Activated CD4-positive, CD25-positive, alpha-beta regulatory T cell (primary cell): ENCODE data around the gene C1QTNF8.

Source experiments
- DNase-seq, 4 experiments: peaks; one replicate each; lab custom pipeline; 2025; lab: John Stamatoyannopoulos, UW

Gene C1QTNF8

DNA sequence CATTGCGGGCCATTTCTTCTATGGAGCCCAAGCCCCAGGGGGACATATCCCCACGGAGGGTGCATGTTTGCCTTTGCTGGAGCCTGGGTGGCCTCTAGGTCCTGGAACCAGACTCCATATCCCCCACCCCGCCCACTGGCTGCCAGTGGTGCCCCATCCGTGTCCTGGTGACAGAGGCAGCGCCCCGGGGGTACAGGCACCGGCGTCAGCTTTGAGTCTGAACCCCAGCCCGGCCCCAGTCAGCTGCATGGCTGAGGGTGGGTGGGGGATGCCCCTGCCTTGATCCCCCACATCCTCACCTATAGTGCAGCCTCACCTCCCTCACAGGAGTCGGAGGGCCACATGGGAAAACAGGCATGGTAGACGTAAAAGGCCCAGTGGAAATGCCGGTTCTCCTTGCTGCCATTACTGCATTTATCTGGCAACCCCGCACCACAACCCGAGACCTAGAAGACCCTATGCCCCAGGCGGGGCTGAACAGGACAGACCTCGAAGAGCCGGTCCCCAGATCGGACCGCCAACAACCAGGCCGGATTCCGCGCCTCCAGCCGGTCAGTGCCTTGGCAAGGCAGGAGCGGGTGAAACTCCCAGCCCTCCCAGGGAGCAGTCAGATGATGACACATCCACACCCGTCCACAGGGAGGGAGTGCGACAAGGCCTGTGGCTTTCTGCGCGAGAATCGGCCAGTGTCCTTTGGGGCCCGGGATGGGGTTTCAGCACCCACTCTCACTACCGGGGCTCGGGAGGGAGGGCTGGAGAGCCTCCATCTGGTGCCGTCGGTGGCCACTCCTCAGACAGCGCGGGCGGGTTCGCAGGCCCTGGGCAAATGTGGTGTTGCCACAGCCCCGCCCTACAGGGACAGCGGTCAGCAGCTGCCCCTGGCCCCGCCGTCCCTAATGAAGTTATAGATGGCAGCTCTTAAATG lies 35.4 kb downstream of the C1QTNF8 start:
- DNase-seq, result no peak

DNA sequence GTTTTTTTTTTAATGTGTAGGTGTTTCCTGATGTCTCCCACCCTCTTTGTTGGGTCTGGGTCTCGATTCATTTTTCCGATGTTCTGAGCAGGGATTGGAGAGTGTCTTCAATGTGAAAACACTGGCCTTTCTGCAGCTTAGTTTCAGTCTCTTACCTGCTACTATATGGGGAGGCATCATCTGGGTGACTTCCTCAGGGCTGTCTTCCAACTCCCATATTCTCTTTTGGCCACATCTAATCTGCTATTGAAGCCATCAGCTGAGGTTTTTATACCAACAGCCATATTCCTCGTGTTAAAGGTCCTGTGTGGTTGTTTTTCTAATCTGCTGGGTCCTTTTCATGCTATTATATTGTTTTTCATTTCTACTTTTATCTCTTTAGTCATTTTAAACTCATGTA lies 36.7 kb downstream of the C1QTNF8 start:
- DNase-seq, result no peak

DNA sequence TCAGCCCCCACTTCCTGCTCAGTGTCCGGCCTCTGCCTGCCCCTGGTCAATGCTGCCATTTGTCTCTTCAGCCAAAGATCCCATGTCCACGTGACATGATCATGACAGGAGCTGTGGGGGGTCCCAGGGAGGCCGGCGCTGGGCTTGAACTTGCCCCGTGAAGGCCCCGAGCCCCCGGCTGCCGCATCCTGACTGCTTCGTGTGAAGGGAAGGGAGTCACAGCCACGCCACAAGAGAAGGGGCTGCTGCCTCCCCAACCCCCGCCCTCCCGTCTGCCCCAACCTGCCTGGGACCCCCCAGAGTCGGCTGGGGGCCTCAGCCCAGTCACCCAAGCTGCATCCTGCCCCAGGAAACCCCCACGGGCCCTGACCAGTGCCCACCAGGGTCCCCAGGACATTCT lies 37.8 kb downstream of the C1QTNF8 start:
- DNase-seq, result no peak

DNA sequence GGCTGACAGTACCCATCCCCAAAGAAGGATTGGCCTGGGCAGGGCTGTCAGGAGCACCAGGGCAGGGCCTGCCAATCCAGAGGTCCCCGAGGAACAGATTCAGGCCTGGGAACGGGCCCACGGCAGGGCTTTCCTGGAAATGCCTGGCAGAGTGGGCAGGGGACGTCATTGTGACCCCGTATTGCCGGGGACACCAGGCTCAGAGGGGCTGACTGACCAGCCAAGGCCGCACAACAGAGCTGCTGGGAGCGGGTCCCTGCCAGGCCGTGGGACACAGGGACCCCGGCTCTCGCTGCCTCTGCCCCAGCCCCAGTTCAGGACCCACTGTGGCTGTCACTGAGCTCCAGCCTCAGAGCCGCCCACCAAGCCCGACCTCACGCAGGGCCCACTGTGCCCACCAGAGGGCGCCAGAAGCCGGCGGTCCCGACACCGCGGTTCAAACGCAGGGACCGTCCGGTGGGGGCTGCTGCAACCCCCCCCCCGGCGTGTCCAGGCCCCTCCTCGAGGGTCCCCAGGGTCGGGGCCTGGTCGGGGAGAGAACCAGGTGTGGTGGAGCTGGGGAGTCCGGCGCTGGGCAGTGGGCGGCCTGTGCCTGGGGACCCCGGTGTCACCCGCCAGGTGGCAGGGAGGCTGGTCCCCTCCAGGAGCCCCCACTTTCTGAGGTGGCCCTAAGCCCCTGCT lies 38.7 kb downstream of the C1QTNF8 start:
- DNase-seq, result peak; percentile 33 to 49 (median 39)

DNA sequence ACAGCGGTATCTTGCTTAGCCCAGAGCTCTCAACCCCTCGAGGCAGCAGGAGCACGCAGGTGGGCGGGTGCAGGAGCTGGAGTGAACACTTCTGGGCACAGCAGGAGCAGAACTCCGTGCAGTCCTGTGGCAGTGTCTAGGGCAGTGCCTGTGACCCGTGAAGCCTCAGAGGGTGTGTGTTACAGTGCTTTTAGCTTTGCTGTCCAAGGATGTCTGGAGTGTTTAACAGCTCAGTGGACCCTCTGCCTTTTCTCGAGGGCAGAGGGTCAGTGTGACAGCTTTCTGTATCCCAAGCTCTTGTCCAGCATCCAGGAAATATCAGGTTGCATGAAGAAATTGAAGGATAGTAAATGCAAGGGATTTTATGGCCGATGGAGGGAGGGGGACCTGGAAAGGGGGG lies 39.8 kb downstream of the C1QTNF8 start:
- no peak for DNase-seq

DNA sequence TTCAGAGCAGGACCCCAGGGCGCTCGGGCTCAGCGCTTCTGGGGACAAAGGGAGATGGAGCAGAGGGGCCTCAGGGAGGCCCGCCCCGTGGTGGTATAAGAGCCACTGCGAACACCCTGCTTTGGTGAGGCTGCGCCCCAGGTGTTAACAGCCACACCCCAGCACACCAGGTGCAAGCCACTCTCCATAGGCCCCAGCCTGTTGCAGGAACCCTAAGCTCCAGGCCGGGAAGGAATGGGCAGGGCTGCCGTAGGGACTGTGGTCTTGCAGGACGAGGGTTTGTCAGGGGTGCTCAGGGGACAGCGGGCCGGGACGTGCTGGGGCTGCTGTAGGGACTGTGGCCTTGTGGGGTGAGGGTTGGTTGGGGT lies 40.5 kb downstream of the C1QTNF8 start:
- no peak for DNase-seq

DNA sequence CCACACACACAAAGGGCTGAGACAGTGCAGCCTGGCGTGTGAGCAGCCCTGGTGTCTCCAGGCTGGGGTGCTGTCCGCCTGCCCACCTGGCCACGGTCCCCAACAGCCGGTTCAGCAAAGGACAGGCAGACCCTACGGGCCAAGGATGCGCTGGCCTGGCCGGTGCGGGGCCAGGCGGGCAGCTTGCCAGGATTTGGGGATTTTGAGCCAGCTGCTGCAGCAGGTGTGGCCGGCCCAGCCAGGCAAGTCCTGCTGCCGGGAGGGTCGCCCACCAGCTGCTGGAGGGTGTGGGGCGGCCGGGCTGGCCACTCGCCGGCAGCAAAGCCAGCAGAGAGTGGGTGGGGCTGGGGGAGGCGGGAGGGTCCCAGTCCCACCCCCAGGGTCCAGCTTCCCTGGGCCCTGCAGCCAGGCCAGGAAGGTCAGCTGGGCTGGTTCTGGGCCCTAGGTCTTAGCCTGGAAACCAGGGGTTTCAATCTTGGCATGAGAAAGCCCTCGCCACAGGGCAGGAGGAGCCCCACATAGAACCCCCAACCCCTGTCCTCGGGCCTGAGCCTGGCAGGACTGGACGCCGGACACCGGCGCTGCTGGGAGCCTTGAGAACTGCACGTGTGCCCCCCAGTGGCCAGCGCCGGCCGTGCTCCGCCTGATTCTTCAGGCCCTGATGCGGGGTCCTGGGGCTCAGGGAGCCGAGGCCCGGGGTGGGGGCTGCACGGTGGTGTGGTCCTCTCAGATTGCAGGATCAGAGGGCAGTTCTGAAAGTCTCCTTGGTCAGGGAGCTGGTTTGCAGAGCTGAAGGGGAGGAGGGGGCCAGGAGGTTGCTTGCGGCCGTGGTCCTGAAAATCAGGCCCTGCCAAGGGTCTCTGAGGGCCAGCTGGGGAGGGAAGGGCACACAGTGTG lies 41.1 kb downstream of the C1QTNF8 start:
- no peak for DNase-seq

DNA sequence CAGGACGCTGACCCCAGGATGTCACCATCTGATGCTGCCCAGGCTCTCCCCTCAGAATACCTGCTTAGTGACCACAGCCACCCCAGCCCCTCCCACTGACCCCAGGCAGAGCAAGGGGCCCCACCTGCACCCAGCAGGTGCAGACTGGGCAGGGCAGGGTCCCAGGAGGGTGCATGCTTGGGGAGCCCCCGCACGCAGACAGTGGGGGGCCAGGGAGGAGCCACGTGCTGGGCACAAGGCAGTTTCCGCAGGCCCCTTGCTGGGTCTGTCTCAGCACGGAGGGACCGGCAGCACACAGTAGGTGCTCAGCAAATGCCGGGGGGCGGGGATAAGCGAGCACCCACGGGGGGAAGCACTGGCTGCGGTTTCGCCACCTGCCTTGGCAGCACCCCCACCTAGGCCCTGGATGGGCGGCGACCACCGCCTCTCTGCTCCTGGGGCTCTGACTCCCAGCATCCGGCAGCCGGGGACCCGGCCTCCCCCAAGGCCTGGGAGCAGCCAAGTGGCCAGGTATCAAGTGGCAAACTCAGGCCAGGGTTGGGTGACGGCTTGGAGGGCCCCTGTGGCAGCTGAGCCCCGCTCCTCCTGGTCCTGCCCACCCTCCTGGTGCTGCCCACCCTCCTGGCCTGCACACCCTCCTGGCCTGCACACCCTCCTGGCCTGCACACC lies 42.2 kb downstream of the C1QTNF8 start:
- no peak for DNase-seq

DNA sequence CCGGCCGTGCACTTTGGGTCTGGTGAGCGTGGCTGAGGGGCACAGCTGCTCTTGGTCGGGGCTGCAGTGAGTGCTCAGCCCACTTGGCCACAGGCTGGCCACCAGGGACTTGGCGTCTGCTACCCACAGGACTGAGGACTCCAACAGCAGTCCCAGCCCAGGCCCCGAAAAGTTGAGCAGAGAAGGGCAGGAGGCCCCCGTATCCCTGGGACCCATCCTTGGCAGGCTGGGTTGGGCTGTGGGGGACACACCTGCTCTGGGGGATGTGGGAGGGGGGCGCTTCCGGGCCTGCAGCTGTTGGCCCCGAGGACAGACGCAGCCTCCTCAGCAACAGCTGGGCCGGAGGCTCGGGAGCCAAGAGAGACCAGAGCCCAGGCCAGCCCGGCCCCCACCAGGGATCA lies 42.9 kb downstream of the C1QTNF8 start:
- DNase-seq, result no peak

DNA sequence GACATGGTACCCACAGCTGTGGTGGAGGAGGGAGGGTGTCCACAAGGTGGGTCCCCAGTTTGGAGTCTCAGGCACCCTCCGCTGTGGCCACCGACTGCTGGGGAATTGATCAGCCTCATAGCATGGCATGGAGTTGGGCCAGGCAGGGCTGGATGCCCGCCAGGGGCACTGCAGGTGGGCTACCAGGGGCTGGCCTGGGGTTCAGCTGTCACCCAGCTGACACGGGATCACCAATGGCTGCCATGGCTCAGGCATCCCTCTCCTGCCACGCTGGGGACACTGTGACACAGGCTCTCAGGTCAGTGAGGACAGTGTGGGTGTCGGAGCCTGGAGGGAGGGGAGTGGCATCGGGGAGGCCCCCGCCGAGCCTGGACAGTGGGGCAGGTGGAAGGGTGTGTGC lies 43.3 kb downstream of the C1QTNF8 start:
- no peak for DNase-seq

DNA sequence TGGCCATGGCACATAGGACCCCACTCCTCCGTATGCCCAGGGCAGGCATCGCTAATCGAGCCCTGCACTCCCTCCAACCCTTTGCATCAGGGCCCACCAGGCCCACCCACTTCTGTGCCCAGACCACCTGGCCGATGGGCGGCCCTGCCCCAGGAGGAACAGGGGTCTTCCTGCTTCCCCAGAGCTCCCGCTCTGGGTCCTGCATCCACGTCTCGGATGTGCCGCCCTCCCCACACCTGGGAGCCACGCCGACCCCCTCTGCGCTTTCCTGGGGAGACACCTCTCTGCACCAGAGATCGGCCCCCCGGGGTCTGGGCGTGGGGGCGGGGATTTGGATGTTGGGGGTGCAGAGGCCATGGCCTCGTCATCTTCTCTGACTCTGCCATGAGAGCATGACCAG lies 44.6 kb downstream of the C1QTNF8 start:
- DNase-seq, result no peak

DNA sequence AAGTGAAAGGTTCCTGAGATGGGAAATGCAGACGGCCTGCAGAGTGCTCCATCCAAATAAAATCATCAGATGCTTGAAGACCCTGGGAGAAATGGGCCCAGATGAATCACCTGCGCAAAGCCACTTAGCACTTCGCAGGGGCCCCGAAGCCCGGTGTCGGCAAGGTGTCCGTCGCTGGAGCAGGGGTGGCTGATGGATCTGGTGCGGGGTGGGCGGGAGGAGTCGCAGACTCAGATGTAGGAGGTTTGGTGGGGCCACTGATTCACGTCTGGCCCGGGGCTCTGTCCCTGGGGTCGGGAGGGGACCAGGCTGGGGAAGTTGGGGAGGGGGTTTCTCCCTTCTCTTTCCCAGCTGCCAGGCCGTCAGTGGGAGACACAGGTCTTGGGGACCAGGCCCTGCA lies 45.1 kb downstream of the C1QTNF8 start:
- no peak for DNase-seq

DNA sequence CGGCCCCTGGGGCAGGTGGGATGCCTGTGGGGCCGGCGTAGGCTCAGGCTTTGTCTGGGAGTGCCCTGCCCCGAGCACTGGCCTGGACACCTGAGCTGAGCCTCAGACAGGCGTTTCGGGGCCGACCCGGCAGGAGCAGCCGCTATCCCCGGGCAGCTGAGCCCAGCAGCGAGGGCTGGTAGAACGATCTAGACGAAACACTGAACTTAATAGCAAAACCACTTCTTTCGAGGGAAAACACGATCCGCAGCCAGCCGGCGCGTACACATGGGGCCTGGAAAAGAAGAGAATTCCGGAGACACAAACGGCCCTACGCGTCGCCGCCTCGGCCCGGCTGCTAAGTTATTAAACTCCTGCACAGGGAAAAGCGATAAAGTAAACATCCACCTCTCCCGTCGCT lies 45.5 kb downstream of the C1QTNF8 start:
- no peak for DNase-seq

DNA sequence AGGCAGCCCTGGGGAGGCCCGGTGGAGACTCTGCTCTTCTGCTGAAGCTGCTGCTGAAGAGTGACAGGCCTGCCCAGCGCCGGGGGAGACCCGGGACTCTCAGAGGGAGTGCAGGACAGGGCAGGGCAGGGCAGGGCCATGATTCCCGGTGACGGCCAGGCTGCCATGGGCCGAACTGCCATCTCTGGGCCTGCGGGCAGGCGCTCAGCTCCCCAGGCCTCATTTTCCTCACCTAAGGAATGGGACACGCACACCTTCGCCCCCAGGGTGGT lies 46.1 kb downstream of the C1QTNF8 start:
- no peak for DNase-seq

DNA sequence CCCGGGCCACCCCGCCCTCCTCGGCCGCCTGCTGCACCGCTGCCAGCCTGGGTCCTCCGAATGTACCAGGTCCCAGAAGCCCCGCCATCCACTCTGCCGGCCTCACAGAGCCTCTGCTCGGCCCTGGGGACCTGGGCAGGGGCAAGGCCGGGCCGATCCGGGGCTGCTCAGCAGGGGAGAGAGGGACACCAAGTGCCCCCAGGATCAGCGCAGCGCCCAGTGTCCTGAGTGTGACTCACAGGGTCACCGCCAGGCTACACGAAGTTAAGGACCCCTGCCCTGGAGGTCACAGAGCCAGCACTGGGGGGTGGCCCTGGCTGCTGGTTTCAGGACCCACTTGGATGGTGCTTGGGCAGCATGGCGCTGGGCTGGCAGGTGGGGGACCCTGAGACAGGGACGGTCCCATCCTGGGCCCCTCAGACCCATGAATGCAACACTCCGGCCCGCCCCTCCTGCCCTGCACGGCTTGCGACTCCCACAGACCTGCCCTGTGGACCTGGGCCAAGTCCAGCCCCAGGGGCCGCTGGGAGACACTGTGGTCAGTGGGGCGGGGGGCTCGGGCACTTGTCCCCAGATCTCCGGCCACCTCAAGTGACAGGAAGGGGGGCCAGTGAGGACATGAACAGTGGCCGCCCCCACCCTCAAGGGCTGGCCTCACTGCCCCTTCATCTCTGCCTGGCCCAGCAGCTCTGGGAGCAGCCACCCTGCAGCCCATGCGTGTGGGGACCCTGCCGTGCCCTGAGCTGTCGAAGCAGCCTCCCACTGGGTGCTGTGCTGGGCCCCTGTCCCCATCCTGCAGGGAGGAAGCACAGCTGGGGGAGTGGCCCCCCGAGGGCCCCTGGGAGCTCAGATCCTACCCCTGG lies 46.7 kb downstream of the C1QTNF8 start:
- DNase-seq, result no peak

DNA sequence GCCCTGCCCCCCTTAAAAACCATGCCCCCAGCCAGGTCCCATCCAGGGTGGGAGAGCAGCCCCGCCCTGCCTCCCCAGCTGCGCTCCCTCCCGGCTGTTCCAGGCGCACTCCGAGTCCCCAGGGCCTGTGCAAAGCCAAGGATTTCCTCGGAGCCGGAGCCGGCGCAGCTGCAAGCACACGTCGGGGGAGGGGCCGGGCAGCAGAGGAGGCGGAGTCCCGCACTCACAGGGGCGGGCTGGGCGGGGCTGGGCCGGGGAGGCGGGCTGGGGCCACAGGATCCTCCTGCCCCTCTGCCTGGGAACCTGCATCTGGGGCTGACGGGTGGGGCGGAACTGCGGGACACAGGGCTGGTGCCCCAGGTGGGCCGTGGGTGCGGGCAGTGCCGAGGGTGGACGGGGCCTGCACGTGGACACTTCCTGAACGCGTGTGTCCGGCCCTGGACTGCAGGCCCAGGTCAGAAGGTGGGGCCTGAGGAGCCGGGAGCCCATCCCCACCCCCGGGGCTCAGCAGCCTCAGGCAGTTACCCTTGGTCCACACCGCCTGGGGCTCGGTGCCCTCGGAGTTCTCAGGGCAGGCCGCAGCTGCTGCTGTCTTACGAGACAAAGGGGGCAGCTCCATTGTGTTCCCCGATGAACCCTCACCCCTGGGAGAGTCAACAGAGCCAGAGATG lies 47.5 kb downstream of the C1QTNF8 start:
- no peak for DNase-seq

DNA sequence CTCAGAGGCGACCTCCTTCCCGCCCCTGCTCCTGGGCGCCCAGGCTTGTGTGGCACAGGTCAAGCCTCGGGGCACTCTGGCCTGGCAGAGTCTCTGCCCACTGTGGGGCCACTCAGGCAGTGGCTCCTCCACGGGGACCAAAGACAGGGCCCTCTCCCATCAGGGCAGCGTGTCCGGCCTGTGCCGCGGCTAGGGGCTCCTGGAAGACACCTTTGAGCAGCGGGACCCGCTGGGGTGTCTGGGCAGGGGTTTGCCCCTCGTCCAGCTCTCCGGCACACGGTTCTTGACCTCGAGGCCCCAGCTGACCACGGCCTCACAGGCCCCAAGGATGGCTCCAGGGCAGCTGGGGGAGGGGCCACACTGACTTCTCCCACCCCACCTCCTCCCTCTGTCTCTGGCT lies 48.2 kb downstream of the C1QTNF8 start:
- no peak for DNase-seq

DNA sequence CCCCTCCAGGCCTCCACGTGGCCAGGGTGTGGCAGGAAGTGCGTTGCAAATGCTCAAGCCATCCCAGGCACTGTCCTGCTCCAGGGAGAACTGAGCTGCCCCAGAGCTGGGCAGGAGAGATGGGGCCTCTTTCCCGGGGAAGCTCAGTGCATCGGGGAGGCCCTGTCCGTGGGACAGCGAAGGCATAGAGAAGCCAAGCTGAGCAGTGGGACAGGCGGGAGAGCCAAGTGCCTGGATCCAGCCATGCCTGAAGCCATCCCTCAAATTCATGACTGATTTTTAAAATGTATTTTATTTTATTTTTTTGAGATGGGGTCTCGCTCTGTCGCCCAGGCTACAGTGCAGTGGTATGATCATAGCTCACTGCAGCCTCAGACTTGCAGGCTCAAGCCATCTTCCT lies 48.9 kb downstream of the C1QTNF8 start:
- DNase-seq, result no peak

DNA sequence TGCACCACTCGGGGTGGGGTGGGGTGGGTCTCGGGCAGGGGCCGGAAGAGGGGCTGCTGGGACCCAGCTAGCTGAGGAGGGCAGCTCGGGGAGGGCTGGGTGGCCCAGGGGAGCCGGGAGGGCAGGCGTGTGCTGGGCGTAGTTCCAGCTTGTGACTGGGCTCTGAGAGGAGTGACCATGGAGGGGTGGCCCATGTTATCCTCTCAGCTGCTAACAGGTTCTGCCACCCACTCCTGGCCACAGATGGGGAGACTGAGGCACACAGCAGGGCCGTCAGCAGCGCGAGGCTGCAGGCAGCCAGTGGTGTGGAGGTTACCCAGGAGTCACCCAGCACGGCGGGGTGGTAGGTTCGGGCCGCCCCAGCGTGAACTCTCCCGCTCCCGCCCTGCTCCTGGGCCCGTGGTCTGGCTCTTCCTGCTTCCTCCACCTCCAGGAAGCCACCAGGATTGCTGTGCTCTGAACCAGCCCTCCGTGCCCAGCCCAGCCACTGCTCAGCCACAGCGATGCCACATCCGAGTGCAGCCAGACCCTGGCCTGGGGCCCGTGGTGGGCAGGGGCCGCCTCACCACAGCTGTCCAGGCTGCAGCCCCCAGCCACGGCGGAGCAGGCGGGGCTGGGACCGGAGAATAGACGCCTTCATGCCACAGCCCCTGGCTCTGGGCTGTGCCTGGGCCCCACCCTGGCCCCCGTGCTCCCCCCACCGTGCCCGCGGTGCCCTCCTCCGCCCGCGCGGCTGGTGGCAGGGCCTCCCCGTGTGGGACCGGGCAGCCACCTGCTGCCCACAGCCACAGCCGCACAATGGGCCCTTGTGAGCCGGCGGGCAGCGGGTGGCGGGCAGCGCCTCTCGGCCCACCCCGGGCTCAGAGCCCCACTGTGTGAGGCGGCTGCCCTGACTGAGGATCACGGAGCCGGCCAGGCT lies 49.8 kb downstream of the C1QTNF8 start:
- DNase-seq, result no peak
